H1 (cell line): ENCODE results near the gene SPP1. TPM values are rescaled to one million over a fixed set of nuclear protein-coding genes. Genes with fewer than 3 reads are reported as not detected.

Experiments used
- CTCF ChIA-PET: fragments of 300-600 bp; sonication (Branson Sonifier 250); formaldehyde crosslinking; loops from one replicate; lab custom pipeline; 2021; ENCODE audit not compliant: partially characterized antibody; lab: Charles Lee
- POLR2A ChIA-PET: fragments of 300-600 bp; sonication (Branson Sonifier 250); formaldehyde crosslinking; loops from one replicate; lab custom pipeline; 2021; ENCODE audit warnings: inconsistent platforms; ENCODE audit not compliant: partially characterized antibody; lab: Charles Lee
- DNase-seq, 2 experiments: peaks; one replicate each; pipeline versions ENCODE4 v3.0.0 to v3.0.0-alpha.2; 2010 to 2022; ENCODE audit warnings: low spot score in 2 of 2, low read depth in 1 of 2, mixed read lengths in 1 of 2
- FAIRE-seq: peaks from 2 replicates; lab custom pipeline; 2011; peaks lifted over from hg19 to GRCh38; lab: Jason Lieb, UNC
- H2AFZ ChIP-seq: 2 replicates; pipeline ENCODE4 v1.8.1; 2012; ENCODE audit warnings: low read length, inconsistent platforms
- H2AK5ac ChIP-seq: 2 replicates; pipeline ENCODE4 v1.6.1; 2013; ENCODE audit warnings: low read depth, low read length
- H2BK120ac ChIP-seq: replicated peaks from 2 replicates; pipeline ENCODE3; 2013; ENCODE audit warnings: low read depth, low read length, inconsistent platforms
- H2BK12ac ChIP-seq: 2 replicates; pipeline ENCODE4 v1.6.1; 2013; ENCODE audit warnings: low read depth, low read length
- H2BK15ac ChIP-seq: 2 replicates; pipeline ENCODE4 v1.6.1; 2013; ENCODE audit warnings: low read length
- H2BK20ac ChIP-seq: 2 replicates; pipeline ENCODE4 v1.6.1; 2013; ENCODE audit warnings: low read length
- H2BK5ac ChIP-seq: 2 replicates; pipeline ENCODE4 v1.6.1; 2013; ENCODE audit warnings: low read depth, low read length
- H3K14ac ChIP-seq: 2 replicates; pipeline ENCODE4 v1.6.1; 2013; ENCODE audit warnings: inconsistent platforms; ENCODE audit not compliant: insufficient read length
- H3K18ac ChIP-seq: 2 replicates; pipeline ENCODE4 v1.6.1; 2013; ENCODE audit warnings: low read length; ENCODE audit errors: extremely low read depth
- H3K23ac ChIP-seq: 2 replicates; pipeline ENCODE4 v1.6.1; 2013; ENCODE audit warnings: inconsistent platforms; ENCODE audit not compliant: insufficient read length
- H3K23me2 ChIP-seq: 2 replicates; pipeline ENCODE4 v1.6.1; 2013; ENCODE audit warnings: low read depth, low read length
- H3K27ac ChIP-seq: 2 replicates; pipeline ENCODE4 v1.6.1; 2011; ENCODE audit warnings: low read depth, low read length, inconsistent platforms
- H3K27me3 ChIP-seq, 4 experiments: replicated peaks in 1 of 4; 1 replicate in 1 of 4; 2 replicates in 3 of 4; pipeline versions ENCODE4 v1.6.1 to v1.8.1; 2011 to 2013; ENCODE audit warnings: low read length in 3 of 4, mild to moderate bottlenecking in 3 of 4, inconsistent platforms in 2 of 4, mixed read lengths in 2 of 4, moderate library complexity in 1 of 4; ENCODE audit not compliant: control insufficient read depth in 3 of 4, insufficient read depth in 3 of 4; ENCODE audit errors: extremely low read depth in 1 of 4
- H3K36me3 ChIP-seq, 4 experiments: 2 replicates each; pipeline versions ENCODE4 v1.6.1 to v1.8.1; 2011 to 2013; ENCODE audit warnings: mild to moderate bottlenecking in 4 of 4, low read length in 3 of 4, moderate library complexity in 2 of 4, control low read depth in 1 of 4, inconsistent platforms in 1 of 4; ENCODE audit not compliant: insufficient read depth in 4 of 4, control insufficient read depth in 2 of 4
- H3K4ac ChIP-seq: replicated peaks from 2 replicates; pipeline ENCODE3; 2013; ENCODE audit warnings: low read length, low read depth, mixed read lengths, inconsistent platforms; ENCODE audit not compliant: insufficient read length
- H3K4me1 ChIP-seq, 4 experiments: replicated peaks in 1 of 4; 1 replicate in 1 of 4; 2 replicates in 3 of 4; pipeline versions ENCODE4 v1.6.1 to v1.8.1; 2011 to 2013; ENCODE audit warnings: low read length in 3 of 4, inconsistent platforms in 2 of 4, mixed read lengths in 1 of 4; ENCODE audit not compliant: insufficient read depth in 4 of 4, control insufficient read depth in 3 of 4
- H3K4me2 ChIP-seq, 2 experiments: 2 replicates each; pipeline versions ENCODE4 v1.6.1 to v1.8.1; 2011 to 2013; ENCODE audit warnings: low read depth in 2 of 2, low read length in 2 of 2, control low read depth in 1 of 2, inconsistent platforms in 1 of 2, mild to moderate bottlenecking in 1 of 2; ENCODE audit not compliant: insufficient read depth in 1 of 2
- H3K4me3 ChIP-seq, 4 experiments: fragments of 200-600, 300-600 bp in 1 of 4; sonication (generic), shearing (Covaris generic), sonication (Bioruptor Twin) in 1 of 4; 2 replicates each; pipeline versions ENCODE4 v1.5.1 to v1.8.1; 2011 to 2016; ENCODE audit warnings: low read length in 4 of 4, low read depth in 3 of 4, control low read depth in 2 of 4, inconsistent platforms in 2 of 4, mild to moderate bottlenecking in 2 of 4, mixed read lengths in 1 of 4, moderate library complexity in 1 of 4; ENCODE audit not compliant: insufficient read depth in 2 of 4; ENCODE audit errors: extremely low read depth in 1 of 4
- H3K56ac ChIP-seq: replicated peaks from 2 replicates; pipeline ENCODE3; 2013; ENCODE audit warnings: low read depth, mild to moderate bottlenecking, mixed read lengths, low read length, inconsistent platforms; ENCODE audit not compliant: insufficient read length
- H3K79me1 ChIP-seq: 2 replicates; pipeline ENCODE4 v1.6.1; 2013; ENCODE audit warnings: low read depth, low read length, control low read depth
- H3K79me2 ChIP-seq, 2 experiments: 2 replicates each; pipeline versions ENCODE4 v1.6.1 to v1.8.1; 2012 to 2013; ENCODE audit warnings: low read length in 2 of 2, mild to moderate bottlenecking in 2 of 2, inconsistent platforms in 1 of 2; ENCODE audit not compliant: insufficient read depth in 2 of 2, control insufficient read depth in 1 of 2
- H3K9ac ChIP-seq, 4 experiments: replicated peaks in 1 of 4; 1 replicate in 1 of 4; 2 replicates in 3 of 4; pipeline versions ENCODE4 v1.6.1 to v1.8.1; 2011 to 2013; ENCODE audit warnings: low read depth in 3 of 4, low read length in 3 of 4, control low read depth in 2 of 4, mild to moderate bottlenecking in 2 of 4, moderate library complexity in 2 of 4, inconsistent platforms in 1 of 4; ENCODE audit errors: extremely low read depth in 1 of 4
- H3K9me3 ChIP-seq, 2 experiments: 2 replicates each; pipeline versions ENCODE4 v1.6.1 to v1.8.1; 2012 to 2013; ENCODE audit warnings: mild to moderate bottlenecking in 2 of 2, moderate library complexity in 2 of 2, control low read depth in 1 of 2, inconsistent platforms in 1 of 2, low read depth in 1 of 2, low read length in 1 of 2, mixed read lengths in 1 of 2; ENCODE audit not compliant: insufficient read depth in 2 of 2
- H4K20me1 ChIP-seq, 2 experiments: replicated peaks in 1 of 2; 2 replicates each; pipeline versions ENCODE3 to v1.8.1; 2011 to 2013; ENCODE audit warnings: inconsistent platforms in 2 of 2, low read length in 2 of 2, mild to moderate bottlenecking in 1 of 2; ENCODE audit not compliant: insufficient read depth in 2 of 2, control insufficient read depth in 1 of 2
- H4K5ac ChIP-seq: 2 replicates; pipeline ENCODE4 v1.6.1; 2013; ENCODE audit warnings: low read length, low read depth, mixed read lengths, inconsistent platforms; ENCODE audit not compliant: insufficient read length
- H4K8ac ChIP-seq: 2 replicates; pipeline ENCODE4 v1.8.0; 2013; ENCODE audit warnings: mild to moderate bottlenecking, moderate library complexity, low read length, inconsistent platforms; ENCODE audit not compliant: insufficient read depth; ENCODE audit errors: extremely low read depth
- H4K91ac ChIP-seq: replicated peaks from 2 replicates; pipeline ENCODE3; 2013; ENCODE audit warnings: low read length, mixed read lengths, inconsistent platforms; ENCODE audit not compliant: insufficient read length
- BACH1 ChIP-seq: IDR thresholded peaks from 2 replicates; pipeline ENCODE4 v1.6.1; 2012; ENCODE audit warnings: low read length, improper control_type of control experiment
- GTF2F1 ChIP-seq: IDR thresholded peaks from 2 replicates; pipeline ENCODE4 v1.6.1; 2012; ENCODE audit warnings: low read depth, low read length, improper control_type of control experiment, borderline replicate concordance
- MAFK ChIP-seq: IDR thresholded peaks from 2 replicates; pipeline ENCODE4 v1.6.1; 2012; ENCODE audit warnings: low read depth, mild to moderate bottlenecking, improper control_type of control experiment, low read length
- WGBS, 2 experiments: shearing (Covaris generic) in 1 of 2; methylation state at CpG; one replicate each; pipeline versions ENCODE4 v1.1.6 to v1.1.7; 2013 to 2015; ENCODE audit warnings: low lambda C conversion rate in 2 of 2, mixed read lengths in 2 of 2, inconsistent platforms in 1 of 2, low coverage in 1 of 2, missing lambda C conversion rate in 1 of 2; ENCODE audit not compliant: insufficient replicate concordance in 2 of 2, insufficient coverage in 1 of 2, insufficient read length in 1 of 2; ENCODE audit errors: extremely low coverage in 1 of 2, missing lambda C conversion rate in 1 of 2; 5-methylcytosine and 5-hydroxymethylcytosine counted together
- polyA plus RNA-seq, 7 experiments: library from polyadenylated mRNA; depleted of rRNA in 3 of 7; stranded (reverse) in 5 of 7; unstranded in 2 of 7; fragments of >200 nt in 5 of 7; fragments of 200-250 nt in 2 of 7; gene quantifications; 1 replicate in 5 of 7; 2 replicates in 1 of 7; 4 replicates in 1 of 7; pipeline versions ENCODE4 v1.2.1 to v1.2.3, GENCODE V29; 2011 to 2013; ENCODE audit warnings: missing spikeins in 2 of 7, mixed read lengths in 2 of 7
- total RNA-seq: library from RNA; stranded (reverse); fragmentation: NEBNext Ultra II Directional; extraction: Animal tissue kit (Norgen Biotek cat#: 25700); gene quantifications from 2 replicates; pipeline ENCODE4 v1.2.1, GENCODE V29; 2021

Gene SPP1
- total and polyA plus RNA-seq, 2 of the 8 experiments (the other 6 are each of a cell fraction or from before 2014, with no cell fraction given), result 13.7 to 26.5 TPM

DNA sequence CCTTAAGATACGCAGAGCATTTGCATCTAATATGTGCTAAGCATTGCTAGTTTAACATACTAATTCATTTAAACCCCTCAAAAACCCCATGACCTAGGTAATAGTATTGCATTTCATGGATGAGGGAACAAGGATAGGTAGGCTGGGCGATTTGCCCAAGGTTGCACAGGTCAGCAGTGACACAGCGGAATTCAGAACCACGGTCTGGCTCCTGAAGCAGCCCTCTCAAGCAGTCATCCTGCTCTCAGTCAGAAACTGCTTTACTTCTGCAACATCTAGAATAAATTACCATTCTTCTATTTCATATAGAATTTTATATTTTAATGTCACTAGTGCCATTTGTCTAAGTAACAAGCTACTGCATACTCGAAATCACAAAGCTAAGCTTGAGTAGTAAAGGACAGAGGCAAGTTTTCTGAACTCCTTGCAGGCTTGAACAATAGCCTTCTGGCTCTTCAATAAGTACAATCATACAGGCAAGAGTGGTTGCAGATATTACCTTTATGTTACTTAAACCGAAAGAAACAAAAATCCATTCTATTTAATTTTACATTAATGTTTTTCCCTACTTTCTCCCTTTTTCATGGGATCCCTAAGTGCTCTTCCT lies 555 bp upstream of the SPP1 start:
- H3K23me2 ChIP-seq, result no peaks in the 10 kb centered on the region
- no peaks in the 10 kb centered on the region for H3K9me3 ChIP-seq
- FAIRE-seq (peak; percentile 87), DNase-seq (no peak)
- H3K79me2 ChIP-seq, result no peaks in the 10 kb centered on the region
- H4K8ac ChIP-seq, result no peak overlapping the region
- POLR2A ChIA-PET, result interaction anchor here (0.8 to 5.8 kb wide), 8 partner anchors 13 to 102 kb away, joined by 3 to 38 read pairs (median 5); partner anchors contain the start of gene PKD2
- CTCF ChIA-PET, result interaction anchor here (0.6 to 3.7 kb wide), 13 partner anchors 8 to 862 kb away, joined by 3 to 40 read pairs (median 6); no protein-coding TSS in a partner anchor
- no peak overlapping the region for H3K4ac ChIP-seq
- H2BK20ac ChIP-seq, result no peak overlapping the region; the same call in 1 of the 2 replicates
- H2BK120ac ChIP-seq, result no peak overlapping the region
- no peak overlapping the region for H3K56ac ChIP-seq
- no peak overlapping the region for H3K4me3 ChIP-seq
- H3K23ac ChIP-seq, result no peak overlapping the region
- no peak overlapping the region for H2BK15ac ChIP-seq
- no peak overlapping the region for H4K5ac ChIP-seq
- peaks cover 2 to 11% (median 6%) of the 10 kb centered on the region in 4 experiments; a peak in 5 of 7 replicates for H3K4me1 ChIP-seq
- no peaks in the 10 kb centered on the region for H4K20me1 ChIP-seq
- H3K9ac ChIP-seq, result no peak overlapping the region; a peak in 1 of 7 replicates
- H3K79me1 ChIP-seq, result no peaks in the 10 kb centered on the region
- H2BK5ac ChIP-seq, result no peak overlapping the region
- H2BK12ac ChIP-seq, result no peak overlapping the region
- no peak for TF ChIP-seq GTF2F1
- TF ChIP-seq MAFK, result peak; percentile 63; the same call in 1 of the 2 replicates
- peak; percentile 87 for TF ChIP-seq BACH1
- peak overlapping the region; percentile 15; the same call in 1 of the 2 replicates for H2AFZ ChIP-seq
- 0 out of 7 replicates have a peak, but pooled peaks cover 0 to 2% (median 0%) of the 10 kb centered on the region in 4 experiments for H3K27me3 ChIP-seq
- no peak overlapping the region for H2AK5ac ChIP-seq
- no peak overlapping the region for H3K27ac ChIP-seq
- no peak overlapping the region for H3K14ac ChIP-seq
- H3K36me3 ChIP-seq, result no peaks in the 10 kb centered on the region
- no peak overlapping the region for H3K18ac ChIP-seq
- WGBS, 2 experiments, result 67% methylated on average over 6 of the region's 6 CpGs; no CpG with 5 or more reads in 1 of the 2 experiments
- H3K4me2 ChIP-seq, result peak overlapping the region; percentile 18 to 25; a peak in 1 of 4 replicates
- no peak overlapping the region for H4K91ac ChIP-seq
